AG09309 (cell line): Measurements from ENCODE around the gene EMILIN2.

ENCODE experiments used
- DNase-seq: peaks from one replicate; pipeline ENCODE4 v3.0.0-alpha.2; 2010; ENCODE audit warnings: low read depth
- H3K4me3 ChIP-seq: 2 replicates; pipeline ENCODE4 v1.5.1; 2011; ENCODE audit warnings: mild to moderate bottlenecking, low read depth, low read length, moderate library complexity; ENCODE audit not compliant: control insufficient read depth
- TF ChIP-seq, protein P1 (sequence below): IDR thresholded peaks from 2 replicates; pipeline ENCODE4 v1.5.1; 2011; ENCODE audit warnings: mild to moderate bottlenecking, low read depth, low read length, inconsistent platforms; ENCODE audit not compliant: insufficient read depth, control insufficient read depth; ENCODE audit errors: missing control alignments

The EMILIN2 gene

DNA sequence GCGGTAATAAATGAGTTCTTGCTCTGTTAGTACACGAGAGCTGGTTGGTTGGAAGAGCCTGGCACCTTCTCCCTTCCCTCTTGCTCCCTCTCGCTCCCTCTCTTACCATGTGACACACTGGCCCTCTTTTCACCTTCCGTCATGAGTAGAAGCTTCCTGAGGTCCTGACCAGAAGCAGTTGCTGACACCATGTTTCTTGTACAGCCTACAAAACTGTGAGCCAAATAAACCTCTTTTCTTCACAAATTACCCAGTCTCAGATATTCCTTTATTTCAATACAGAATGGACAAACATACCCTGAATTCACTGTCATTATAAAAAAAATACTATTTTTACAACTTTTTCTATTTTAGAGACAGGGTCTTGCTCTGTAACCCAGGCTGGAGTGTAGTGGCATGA, 40.7 kb downstream of the EMILIN2 start:
- no peak overlapping the region for H3K4me3 ChIP-seq
- DNase-seq = no peak
- TF ChIP-seq, protein P1, sequence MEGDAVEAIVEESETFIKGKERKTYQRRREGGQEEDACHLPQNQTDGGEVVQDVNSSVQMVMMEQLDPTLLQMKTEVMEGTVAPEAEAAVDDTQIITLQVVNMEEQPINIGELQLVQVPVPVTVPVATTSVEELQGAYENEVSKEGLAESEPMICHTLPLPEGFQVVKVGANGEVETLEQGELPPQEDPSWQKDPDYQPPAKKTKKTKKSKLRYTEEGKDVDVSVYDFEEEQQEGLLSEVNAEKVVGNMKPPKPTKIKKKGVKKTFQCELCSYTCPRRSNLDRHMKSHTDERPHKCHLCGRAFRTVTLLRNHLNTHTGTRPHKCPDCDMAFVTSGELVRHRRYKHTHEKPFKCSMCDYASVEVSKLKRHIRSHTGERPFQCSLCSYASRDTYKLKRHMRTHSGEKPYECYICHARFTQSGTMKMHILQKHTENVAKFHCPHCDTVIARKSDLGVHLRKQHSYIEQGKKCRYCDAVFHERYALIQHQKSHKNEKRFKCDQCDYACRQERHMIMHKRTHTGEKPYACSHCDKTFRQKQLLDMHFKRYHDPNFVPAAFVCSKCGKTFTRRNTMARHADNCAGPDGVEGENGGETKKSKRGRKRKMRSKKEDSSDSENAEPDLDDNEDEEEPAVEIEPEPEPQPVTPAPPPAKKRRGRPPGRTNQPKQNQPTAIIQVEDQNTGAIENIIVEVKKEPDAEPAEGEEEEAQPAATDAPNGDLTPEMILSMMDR = no peak

DNA sequence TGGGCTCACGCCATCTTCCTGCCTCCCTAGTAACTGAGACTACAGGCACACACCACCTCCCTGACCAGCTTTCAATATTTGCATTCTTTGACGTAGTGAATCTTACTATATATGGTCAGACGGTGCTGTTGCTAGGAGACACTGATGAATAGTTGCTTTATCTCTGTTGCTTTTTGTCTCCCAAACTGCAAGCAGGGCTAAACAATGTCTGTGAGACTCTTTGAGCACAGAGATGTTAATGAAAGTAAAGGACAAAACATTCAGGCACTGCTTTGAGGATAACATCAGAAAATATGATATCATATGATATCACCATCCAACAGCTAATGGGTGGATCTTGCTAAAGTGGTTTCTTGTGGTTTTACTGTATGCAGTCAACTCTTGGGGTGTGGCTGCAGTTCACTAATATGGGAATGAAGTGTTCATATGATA, 43.0 kb downstream of the EMILIN2 start:
- TF ChIP-seq, protein P1 = no peak
- H3K4me3 ChIP-seq = no peak overlapping the region
- no peak for DNase-seq

DNA sequence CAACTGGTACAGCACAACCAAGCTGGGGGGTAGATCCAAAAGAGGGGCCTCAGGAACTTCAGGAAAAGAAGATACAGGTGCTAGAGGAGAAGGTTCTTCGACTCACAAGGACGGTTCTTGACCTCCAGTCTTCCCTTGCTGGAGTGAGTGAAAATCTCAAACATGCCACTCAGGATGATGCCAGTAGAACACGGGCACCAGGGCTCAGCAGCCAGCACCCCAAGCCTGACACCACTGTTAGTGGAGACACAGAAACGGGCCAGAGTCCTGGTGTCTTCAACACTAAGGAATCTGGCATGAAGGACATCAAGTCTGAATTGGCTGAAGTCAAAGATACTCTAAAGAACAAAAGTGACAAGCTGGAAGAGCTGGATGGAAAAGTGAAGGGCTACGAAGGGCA, 43.8 kb downstream of the EMILIN2 start:
- TF ChIP-seq, protein P1 = no peak
- no peak overlapping the region for H3K4me3 ChIP-seq
- no peak for DNase-seq

DNA sequence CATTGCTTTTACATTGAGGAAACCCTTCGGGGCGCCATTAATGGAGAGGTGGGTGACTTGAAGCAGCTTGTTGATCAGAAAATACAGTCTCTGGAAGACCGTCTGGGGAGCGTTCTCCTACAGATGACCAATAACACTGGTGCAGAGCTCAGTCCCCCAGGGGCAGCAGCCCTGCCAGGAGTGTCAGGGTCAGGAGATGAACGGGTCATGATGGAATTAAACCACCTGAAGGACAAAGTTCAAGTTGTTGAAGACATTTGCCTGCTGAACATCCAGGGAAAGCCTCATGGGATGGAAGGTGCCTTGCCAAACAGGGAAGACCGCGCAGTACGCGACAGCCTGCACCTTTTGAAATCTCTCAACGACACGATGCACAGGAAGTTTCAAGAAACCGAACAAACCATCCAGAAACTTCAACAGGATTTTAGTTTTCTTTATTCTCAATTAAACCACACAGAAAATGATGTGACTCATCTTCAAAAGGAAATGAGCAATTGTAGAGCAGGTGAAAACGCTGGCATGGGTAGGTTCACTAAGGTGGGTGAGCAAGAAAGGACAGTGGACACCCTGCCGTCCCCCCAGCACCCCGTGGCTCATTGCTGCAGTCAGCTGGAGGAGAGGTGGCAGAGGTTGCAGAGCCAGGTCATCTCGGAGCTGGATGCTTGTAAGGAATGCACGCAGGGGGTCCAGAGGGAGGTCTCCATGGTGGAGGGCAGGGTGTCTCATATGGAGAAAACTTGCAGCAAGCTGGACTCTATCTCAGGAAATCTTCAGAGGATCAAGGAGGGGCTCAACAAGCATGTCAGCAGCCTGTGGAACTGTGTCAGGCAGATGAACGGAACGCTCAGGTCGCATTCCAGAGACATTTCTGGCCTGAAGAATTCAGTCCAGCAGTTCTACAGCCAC, 45.0 kb downstream of the EMILIN2 start:
- no peak overlapping the region for H3K4me3 ChIP-seq
- DNase-seq = no peak
- TF ChIP-seq, protein P1 = no peak

DNA sequence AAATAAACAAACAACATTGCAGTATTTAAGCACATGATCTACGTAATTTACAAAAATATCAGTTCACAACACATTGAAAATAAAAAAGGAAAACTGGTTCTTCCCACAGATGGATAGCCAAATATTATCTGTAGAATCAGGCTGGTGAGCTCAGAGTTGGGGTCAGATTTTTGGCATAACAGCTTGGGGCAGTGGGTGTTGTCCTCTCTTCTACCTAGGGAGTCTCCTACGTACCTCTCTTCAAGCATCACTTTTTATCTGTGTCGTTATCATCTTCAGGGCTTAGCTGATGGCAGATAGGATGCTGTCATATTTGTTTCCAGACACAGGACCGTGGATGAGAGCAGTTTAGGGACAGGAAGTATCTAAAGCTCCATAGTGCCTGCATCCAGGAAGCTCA, 46.2 kb downstream of the EMILIN2 start:
- no peak for DNase-seq
- no peak overlapping the region for H3K4me3 ChIP-seq
- TF ChIP-seq, protein P1 = no peak

DNA sequence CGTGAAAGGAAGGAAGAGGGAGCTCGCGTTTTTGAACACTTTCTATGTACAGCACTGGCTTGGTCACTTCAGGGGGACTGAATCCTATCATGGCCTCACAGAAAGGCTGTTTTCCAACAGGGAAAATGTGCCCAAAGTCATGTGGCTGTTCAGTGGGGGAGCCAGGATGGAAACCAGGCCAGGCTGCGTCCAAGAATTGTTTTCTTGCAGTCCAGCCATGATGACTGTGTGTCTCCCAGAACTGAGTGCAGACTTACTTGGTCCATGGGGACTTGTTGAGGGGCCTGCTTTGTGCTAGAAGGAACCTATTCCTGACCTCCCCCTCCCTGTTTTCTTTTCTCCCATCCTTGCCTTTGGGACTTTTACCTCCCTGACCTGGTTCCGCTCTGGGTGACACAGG, 46.9 kb downstream of the EMILIN2 start:
- DNase-seq = no peak
- no peak overlapping the region for H3K4me3 ChIP-seq
- TF ChIP-seq, protein P1 = no peak
